Smooth muscle cell (in vitro differentiated cells): ENCODE measurements around the gene EIF3B. TPM values are rescaled to one million over a fixed set of nuclear protein-coding genes. Genes with fewer than 3 reads are reported as not detected.

Source experiments
- DNase-seq: peaks from one replicate; lab custom pipeline; 2025; ENCODE audit not compliant: unreplicated experiment; lab: John Stamatoyannopoulos, UW
- H2AFZ ChIP-seq: fragments of 200-600 bp; sonication (generic); 2 replicates; pipeline ENCODE4 v1.6.0; 2016; ENCODE audit warnings: antibody characterized with exemption, low read depth, mild to moderate bottlenecking
- H3F3A ChIP-seq: fragments of 200-600 bp; sonication (generic); 2 replicates; pipeline ENCODE4 v1.6.0; 2017; ENCODE audit warnings: antibody characterized with exemption, low read depth
- H3K27ac ChIP-seq: fragments of 200-600 bp; sonication (generic); 2 replicates; pipeline ENCODE4 v1.5.1; 2016; ENCODE audit warnings: low read depth, mild to moderate bottlenecking
- H3K27me3 ChIP-seq: fragments of 200-600 bp; sonication (generic); 2 replicates; pipeline ENCODE4 v1.6.1; 2016; ENCODE audit warnings: low read depth, mild to moderate bottlenecking
- H3K36me3 ChIP-seq: fragments of 200-600 bp; sonication (generic); 2 replicates; pipeline ENCODE4 v1.5.1; 2016; ENCODE audit warnings: low read depth
- H3K4me1 ChIP-seq: fragments of 200-600 bp; sonication (generic); 2 replicates; pipeline ENCODE4 v1.5.1; 2016; ENCODE audit warnings: low read depth
- H3K4me2 ChIP-seq: fragments of 200-600 bp; sonication (generic); 2 replicates; pipeline ENCODE4 v1.6.0; 2016; ENCODE audit warnings: mild to moderate bottlenecking
- H3K4me3 ChIP-seq: fragments of 200-600 bp; sonication (generic); 2 replicates; pipeline ENCODE4 v1.5.1; 2016; ENCODE audit warnings: mild to moderate bottlenecking
- H3K79me2 ChIP-seq: fragments of 200-600 bp; sonication (generic); 2 replicates; pipeline ENCODE4 v1.6.0; 2016; ENCODE audit warnings: low read depth, mild to moderate bottlenecking
- H3K9ac ChIP-seq: fragments of 200-600 bp; sonication (generic); 2 replicates; pipeline ENCODE4 v1.6.0; 2016; ENCODE audit warnings: low read depth
- H3K9me3 ChIP-seq: fragments of 200-600 bp; sonication (generic); replicated peaks from 2 replicates; pipeline ENCODE4 v1.5.1; 2016; ENCODE audit warnings: low read depth
- H4K20me1 ChIP-seq: fragments of 200-600 bp; sonication (generic); 2 replicates; pipeline ENCODE4 v1.6.0; 2016; ENCODE audit warnings: low read depth
- WGBS: methylation state at CpG from one replicate; pipeline ENCODE4 v1.1.7; 2016; ENCODE audit warnings: low lambda C conversion rate; 5-methylcytosine and 5-hydroxymethylcytosine counted together
- polyA plus RNA-seq: library from polyadenylated mRNA; unstranded; fragments of >200 nt; fragmentation: Nextera tagmentation; extraction: Ambion mirVana; gene quantifications from 2 replicates; pipeline ENCODE4 v1.2.1, GENCODE V29; 2016
- total RNA-seq: library from RNA; depleted of rRNA; stranded (reverse); fragments of >200 nt; gene quantifications from 2 replicates; pipeline ENCODE4 v1.2.3, GENCODE V29; 2014
- TF ChIP-seq, protein P1 (sequence below): fragments of 200-600 bp; sonication (generic); IDR thresholded peaks from 2 replicates; pipeline ENCODE4 v1.5.1; 2017; ENCODE audit warnings: borderline replicate concordance, mild to moderate bottlenecking, antibody characterized with exemption; ENCODE audit not compliant: insufficient read depth, poor library complexity, severe bottlenecking

Gene EIF3B
- total and polyA plus RNA-seq, 2 experiments from 2014 or later = 96.1 to 112 TPM

DNA sequence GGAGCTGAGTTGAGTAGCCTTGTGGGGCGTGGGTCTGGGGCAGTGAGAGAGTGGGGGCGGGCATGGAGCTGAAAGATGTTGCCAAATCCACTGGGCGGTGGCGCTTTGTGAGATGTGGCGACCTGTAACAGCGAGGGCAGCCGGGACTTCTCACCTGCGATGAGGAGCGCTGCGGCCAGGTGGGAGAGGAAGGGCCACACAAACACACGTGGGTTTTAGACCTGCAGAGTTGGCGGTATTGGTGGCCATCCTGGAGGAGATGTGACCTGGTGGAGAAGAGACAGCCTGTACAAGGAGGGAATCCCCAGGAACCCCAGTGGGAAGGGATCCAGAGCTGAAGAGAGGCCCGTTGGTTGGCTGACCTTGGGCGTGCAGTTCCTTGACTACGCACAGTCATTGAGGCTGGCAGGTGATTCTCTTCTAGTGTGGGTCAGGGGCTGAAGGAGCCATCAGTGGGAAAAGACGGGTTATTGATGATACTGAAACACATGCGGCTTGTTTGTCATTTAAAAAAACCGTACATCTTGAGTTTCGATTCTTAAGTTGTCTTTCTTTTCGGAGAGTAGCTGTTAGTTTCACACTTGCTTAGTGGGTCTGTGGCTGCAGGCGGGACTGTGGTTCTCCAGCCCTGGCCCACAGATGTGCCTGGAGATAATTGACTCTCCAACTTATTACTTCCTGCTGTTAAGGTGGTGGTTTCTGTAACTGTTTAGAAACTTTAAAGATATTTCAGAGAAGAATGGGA is 51.1 kb downstream of the EIF3B start:
- no peak overlapping the region for H2AFZ ChIP-seq
- TF ChIP-seq, protein P1, sequence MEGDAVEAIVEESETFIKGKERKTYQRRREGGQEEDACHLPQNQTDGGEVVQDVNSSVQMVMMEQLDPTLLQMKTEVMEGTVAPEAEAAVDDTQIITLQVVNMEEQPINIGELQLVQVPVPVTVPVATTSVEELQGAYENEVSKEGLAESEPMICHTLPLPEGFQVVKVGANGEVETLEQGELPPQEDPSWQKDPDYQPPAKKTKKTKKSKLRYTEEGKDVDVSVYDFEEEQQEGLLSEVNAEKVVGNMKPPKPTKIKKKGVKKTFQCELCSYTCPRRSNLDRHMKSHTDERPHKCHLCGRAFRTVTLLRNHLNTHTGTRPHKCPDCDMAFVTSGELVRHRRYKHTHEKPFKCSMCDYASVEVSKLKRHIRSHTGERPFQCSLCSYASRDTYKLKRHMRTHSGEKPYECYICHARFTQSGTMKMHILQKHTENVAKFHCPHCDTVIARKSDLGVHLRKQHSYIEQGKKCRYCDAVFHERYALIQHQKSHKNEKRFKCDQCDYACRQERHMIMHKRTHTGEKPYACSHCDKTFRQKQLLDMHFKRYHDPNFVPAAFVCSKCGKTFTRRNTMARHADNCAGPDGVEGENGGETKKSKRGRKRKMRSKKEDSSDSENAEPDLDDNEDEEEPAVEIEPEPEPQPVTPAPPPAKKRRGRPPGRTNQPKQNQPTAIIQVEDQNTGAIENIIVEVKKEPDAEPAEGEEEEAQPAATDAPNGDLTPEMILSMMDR = no peak
- H3K9me3 ChIP-seq = no peaks in the 10 kb centered on the region

DNA sequence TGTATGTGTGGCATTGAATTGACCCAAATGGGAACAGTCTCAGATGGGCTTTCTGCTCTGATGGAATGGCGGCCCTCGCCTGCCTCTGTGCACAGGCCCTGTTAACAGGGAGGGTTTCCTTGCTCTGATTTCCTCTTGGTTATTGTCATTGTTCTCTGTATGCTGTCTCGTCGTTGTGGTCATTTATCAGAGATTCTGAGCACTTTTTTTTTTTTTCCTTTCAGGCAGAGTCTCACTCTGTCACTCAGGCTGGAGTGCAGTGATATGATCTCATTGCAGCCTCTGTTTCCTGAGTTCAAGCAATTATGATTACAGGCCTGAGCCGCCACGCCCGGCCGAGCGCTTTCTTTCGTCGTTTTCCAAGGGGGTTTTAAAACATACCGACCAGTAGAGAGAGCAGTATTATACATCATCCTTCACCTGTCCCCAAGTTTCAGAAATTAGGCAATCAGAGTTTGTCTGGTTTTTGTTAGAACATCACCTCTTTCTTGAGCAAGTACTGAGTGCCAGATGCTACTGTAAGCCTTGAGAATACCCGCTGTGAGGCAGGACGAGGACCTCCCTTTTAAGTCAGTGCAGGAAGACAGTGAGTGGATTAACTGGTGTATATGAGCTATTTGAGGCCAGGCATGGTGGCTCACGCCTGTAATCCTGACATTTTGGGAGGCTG is 55.3 kb downstream of the EIF3B start:
- Histone ChIP-seq H3K27ac (no peak overlapping the region), H3K27me3 (no peaks in the 10 kb centered on the region), H3K36me3 (no peaks in the 10 kb centered on the region), H4K20me1 (peaks cover 20% of the 10 kb centered on the region), H3K4me1 (no peaks in the 10 kb centered on the region), H3K79me2 (peaks cover 17% of the 10 kb centered on the region), H3K4me2 (no peak overlapping the region), H3F3A (peaks cover 5% of the 10 kb centered on the region), H2AFZ (no peak overlapping the region), H3K9me3 (no peaks in the 10 kb centered on the region), H3K4me3 (no peak overlapping the region), H3K9ac (no peak overlapping the region)
- no peak for DNase-seq
- TF ChIP-seq, protein P1 = no peak
- WGBS = 62% methylated on average over 15 of the region's 15 CpGs

More for the DNA sequence above, 51.1 kb downstream of the EIF3B start:
- peaks cover 12% of the 10 kb centered on the region for H3F3A ChIP-seq
- WGBS = 92% methylated on average over 21 of the region's 21 CpGs
- H3K27me3 ChIP-seq = no peaks in the 10 kb centered on the region
- H4K20me1 ChIP-seq = peaks cover 21% of the 10 kb centered on the region
- H3K9ac ChIP-seq = no peak overlapping the region
- H3K4me3 ChIP-seq = no peak overlapping the region
- no peak overlapping the region for H3K4me2 ChIP-seq
- H3K79me2 ChIP-seq = peaks cover 19% of the 10 kb centered on the region
- no peaks in the 10 kb centered on the region for H3K36me3 ChIP-seq
- no peak for DNase-seq
- no peaks in the 10 kb centered on the region for H3K4me1 ChIP-seq
- no peak overlapping the region for H3K27ac ChIP-seq

DNA sequence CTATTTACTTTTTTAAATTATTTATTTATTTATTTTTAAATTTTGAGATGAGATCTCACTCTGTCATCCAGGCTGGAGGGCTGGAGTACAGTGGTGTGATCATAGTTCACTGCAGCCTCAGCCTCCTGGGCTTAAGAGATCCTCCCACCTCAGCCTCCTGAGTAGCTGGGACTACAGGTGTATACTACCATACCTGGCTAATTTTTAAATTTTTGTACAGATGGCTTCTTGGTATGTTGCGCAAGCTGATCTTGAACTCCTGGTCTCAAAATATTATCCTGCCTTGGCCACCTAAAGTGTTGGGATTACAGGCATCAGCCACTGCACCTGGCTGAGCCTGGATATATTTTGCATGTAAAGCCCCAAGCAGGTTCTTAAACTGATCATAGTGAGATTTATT is 56.4 kb downstream of the EIF3B start:
- WGBS = 96% methylated on average over 1 of the region's 1 CpG
- H4K20me1 ChIP-seq = peaks cover 24% of the 10 kb centered on the region

More for the DNA sequence above, 56.4 kb downstream of the EIF3B start:
- Histone ChIP-seq H3K27me3 (no peaks in the 10 kb centered on the region), H2AFZ (no peak overlapping the region), H3K4me1 (no peaks in the 10 kb centered on the region), H3K27ac (no peak overlapping the region), H3F3A (peaks cover 5% of the 10 kb centered on the region), H3K4me2 (no peak overlapping the region), H3K79me2 (peaks cover 18% of the 10 kb centered on the region), H3K36me3 (no peaks in the 10 kb centered on the region), H3K9me3 (no peaks in the 10 kb centered on the region), H3K4me3 (no peak overlapping the region), H3K9ac (no peak overlapping the region)
- TF ChIP-seq, protein P1 = no peak
- no peak for DNase-seq
